Loucy (cell line): Measurements from ENCODE around the gene IGF2.

Experiments used
- EZH2phosphoT487 ChIP-seq: fragments of 200-600 bp; IDR thresholded peaks from 2 replicates; pipeline ENCODE4 v1.6.1; 2018; ENCODE audit warnings: antibody characterized with exemption, mild to moderate bottlenecking, moderate library complexity, borderline replicate concordance
- TF ChIP-seq, protein P1 (sequence below): fragments of 200-600 bp; sonication (generic); conservative IDR thresholded peaks from 2 replicates; pipeline ENCODE4 v1.5.1; 2014; ENCODE audit warnings: mild to moderate bottlenecking, antibody characterized with exemption, low read length

DNA sequence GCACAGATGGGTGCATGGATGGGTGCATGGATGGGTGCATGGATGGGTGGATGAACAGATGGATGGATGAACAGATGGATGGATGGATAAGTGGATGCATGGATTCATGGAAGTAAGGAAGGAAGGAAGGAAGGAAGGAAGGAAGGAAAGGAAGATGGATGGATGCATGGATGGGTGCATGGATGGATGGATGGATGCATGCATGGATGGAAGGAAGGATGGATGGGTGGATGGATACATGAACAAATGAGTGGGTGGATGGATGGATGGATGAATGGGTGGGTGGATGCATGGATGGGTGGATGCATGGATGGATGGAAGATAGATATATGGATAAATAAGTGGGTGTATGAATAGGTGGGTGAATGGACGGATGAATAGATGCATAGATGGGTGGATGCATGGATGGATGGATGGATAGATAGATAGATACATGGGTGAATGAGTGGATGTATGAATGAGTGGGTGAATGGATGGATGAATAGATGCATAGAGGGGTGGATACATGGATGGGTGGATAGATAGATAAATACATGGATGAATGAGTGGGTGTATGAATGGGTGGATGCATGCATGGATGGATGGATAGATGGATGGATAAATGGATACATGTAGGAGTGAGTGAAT lies 32.5 kb downstream of the IGF2 start:
- TF ChIP-seq, protein P1, sequence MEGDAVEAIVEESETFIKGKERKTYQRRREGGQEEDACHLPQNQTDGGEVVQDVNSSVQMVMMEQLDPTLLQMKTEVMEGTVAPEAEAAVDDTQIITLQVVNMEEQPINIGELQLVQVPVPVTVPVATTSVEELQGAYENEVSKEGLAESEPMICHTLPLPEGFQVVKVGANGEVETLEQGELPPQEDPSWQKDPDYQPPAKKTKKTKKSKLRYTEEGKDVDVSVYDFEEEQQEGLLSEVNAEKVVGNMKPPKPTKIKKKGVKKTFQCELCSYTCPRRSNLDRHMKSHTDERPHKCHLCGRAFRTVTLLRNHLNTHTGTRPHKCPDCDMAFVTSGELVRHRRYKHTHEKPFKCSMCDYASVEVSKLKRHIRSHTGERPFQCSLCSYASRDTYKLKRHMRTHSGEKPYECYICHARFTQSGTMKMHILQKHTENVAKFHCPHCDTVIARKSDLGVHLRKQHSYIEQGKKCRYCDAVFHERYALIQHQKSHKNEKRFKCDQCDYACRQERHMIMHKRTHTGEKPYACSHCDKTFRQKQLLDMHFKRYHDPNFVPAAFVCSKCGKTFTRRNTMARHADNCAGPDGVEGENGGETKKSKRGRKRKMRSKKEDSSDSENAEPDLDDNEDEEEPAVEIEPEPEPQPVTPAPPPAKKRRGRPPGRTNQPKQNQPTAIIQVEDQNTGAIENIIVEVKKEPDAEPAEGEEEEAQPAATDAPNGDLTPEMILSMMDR, result no peak
- TF ChIP-seq EZH2phosphoT487, result no peak
